Panc1 (cell line): ENCODE measurements around the gene FAM83D. TPM values are rescaled to one million over a fixed set of nuclear protein-coding genes. Genes with fewer than 3 reads are reported as not detected.

Experiments
- ATAC-seq: fragments of 200-7000 bp; cut with Tn5 transposase; 2 replicates; pipeline ENCODE4 v1.9.1; 2020; ENCODE audit warnings: mild to moderate bottlenecking, moderate library complexity
- BruUV-seq: library from RNA; stranded (reverse); fragments of 400-500 nt; replicated peaks from 2 replicates; lab custom pipeline; 2021; lab: Mats Ljungman, UMichigan
- CTCF ChIA-PET: fragments of 300-600 bp; sonication (Branson Sonifier 250); formaldehyde crosslinking; loops from one replicate; lab custom pipeline; 2022; ENCODE audit warnings: antibody characterized with exemption; lab: Charles Lee
- POLR2A ChIA-PET: fragments of 300-600 bp; sonication (Branson Sonifier 250); formaldehyde crosslinking; loops from one replicate; lab custom pipeline; 2022; ENCODE audit warnings: antibody characterized with exemption; lab: Charles Lee
- DNase-seq: peaks from one replicate; pipeline ENCODE4 v3.0.0-alpha.2; 2010; ENCODE audit warnings: low read depth, low spot score
- H3K27ac ChIP-seq: 2 replicates; pipeline ENCODE4 v1.5.1; 2011; ENCODE audit warnings: mild to moderate bottlenecking, low read length, inconsistent platforms
- H3K27me3 ChIP-seq: fragments of 200-500 bp; sonication (Bioruptor generic); 2 replicates; pipeline ENCODE4 v1.6.0; 2014; ENCODE audit warnings: low read length, inconsistent platforms; ENCODE audit not compliant: control insufficient read depth, insufficient read depth
- H3K36me3 ChIP-seq: fragments of 200-500 bp; sonication (Bioruptor generic); 2 replicates; pipeline ENCODE4 v1.5.1; 2014; ENCODE audit warnings: inconsistent platforms, mild to moderate bottlenecking, low read length, moderate library complexity; ENCODE audit not compliant: control insufficient read depth, insufficient read depth
- H3K4me1 ChIP-seq: 2 replicates; pipeline ENCODE4 v1.5.1; 2011; ENCODE audit warnings: inconsistent platforms, mild to moderate bottlenecking, low read length, moderate library complexity; ENCODE audit not compliant: control insufficient read depth, insufficient read depth
- H3K4me3 ChIP-seq, 2 experiments: 2 replicates each; pipeline ENCODE4 v1.5.1; 2011 to 2012; ENCODE audit warnings: low read depth in 2 of 2, low read length in 2 of 2, mild to moderate bottlenecking in 2 of 2, inconsistent platforms in 1 of 2, moderate library complexity in 1 of 2
- H3K9me3 ChIP-seq: fragments of 200-500 bp; sonication (Bioruptor generic); 2 replicates; pipeline ENCODE4 v1.5.1; 2014; ENCODE audit warnings: low read depth, mild to moderate bottlenecking, inconsistent platforms, low read length, moderate library complexity; ENCODE audit not compliant: control insufficient read depth, insufficient read depth
- CTCF ChIP-seq: fragments of 450-650 bp; IDR thresholded peaks from 2 replicates; pipeline ENCODE4 v1.5.1; 2017; ENCODE audit warnings: mild to moderate bottlenecking
- POLR2AphosphoS5 ChIP-seq: IDR thresholded peaks from 2 replicates; pipeline ENCODE4 v1.6.1; 2012; ENCODE audit warnings: mild to moderate bottlenecking, low read depth, low read length, moderate library complexity
- REST ChIP-seq, 2 experiments: IDR thresholded peaks; 2 replicates each; pipeline ENCODE4 v1.6.1; 2011 to 2012; ENCODE audit warnings: low read depth in 2 of 2, control low read depth in 1 of 2, low read length in 1 of 2, mild to moderate bottlenecking in 1 of 2, moderate library complexity in 1 of 2; ENCODE audit not compliant: insufficient read depth in 1 of 2
- SIN3A ChIP-seq: IDR thresholded peaks from 2 replicates; pipeline ENCODE4 v1.6.1; 2012; ENCODE audit warnings: low read depth, mild to moderate bottlenecking, low read length, moderate library complexity, borderline replicate concordance; ENCODE audit not compliant: insufficient read depth
- TCF7L2 ChIP-seq: IDR thresholded peaks from 2 replicates; pipeline ENCODE4 v1.6.1; 2011; ENCODE audit warnings: mild to moderate bottlenecking, low read depth, low read length, inconsistent platforms
- in situ Hi-C: cut with HindIII; loops from 2 replicates; pipeline ENCODE4 v1.10.0; 2016; ENCODE audit warnings: low sequenced_read_pairs, low pct_unique_long_range_greater_than_20kb
- intact Hi-C: fragments of 100-400 bp; cut with micrococcal nuclease; formaldehyde crosslinking; loops from one replicate; pipeline ENCODE4 v1.10.0; 2022; ENCODE audit not compliant: unreplicated experiment
- total RNA-seq: library from RNA; stranded (reverse); gene quantifications from one replicate; pipeline ENCODE4 v1.2.1, GENCODE V29; 2021; ENCODE audit not compliant: unreplicated experiment

FAM83D gene
- total RNA-seq, 1 experiment from 2014 or later: 30.9 TPM

GRCh38 chr20:38919683-38920082, 6.5 kb upstream of the FAM83D start:
- in situ Hi-C loops: no loop called here
- no peaks in the 10 kb centered on the region for H3K9me3 ChIP-seq
- no peaks in the 10 kb centered on the region for H3K36me3 ChIP-seq
- no peak overlapping the region for H3K27ac ChIP-seq
- no peak for ATAC-seq
- H3K27me3 ChIP-seq: 0 out of 2 replicates have a peak, but pooled peaks cover 2% of the 10 kb centered on the region
- no peak for TF ChIP-seq CTCF
- TF ChIP-seq REST (IDR thresholded peaks at IDR 0.05; ENCODE audit: insufficient read depth in 1 of 2, low read depth in 2 of 2, low read length in 1 of 2): no peak
- no peak for TF ChIP-seq TCF7L2
- TF ChIP-seq POLR2AphosphoS5: no peak
- BruUV-seq: no TSS peak
- no peak overlapping the region for H3K4me3 ChIP-seq
- intact Hi-C loops: no loop called here
- POLR2A ChIA-PET: interaction anchor here (0.5 kb wide), 1 partner anchor 8 kb away, joined by 3 read pairs; no protein-coding TSS in a partner anchor
- DNase-seq: no peak
- CTCF ChIA-PET: interaction anchor here (0.6 kb wide), 1 partner anchor 14 kb away, joined by 14 read pairs; no protein-coding TSS in a partner anchor
- H3K4me1 ChIP-seq: no peaks in the 10 kb centered on the region

GRCh38 chr20:38920411-38920810, 5.8 kb upstream of the FAM83D start:
- H3K4me3 ChIP-seq: no peak overlapping the region
- intact Hi-C loops: no loop called here
- no peak overlapping the region for H3K27ac ChIP-seq
- TF ChIP-seq CTCF (no peak), TCF7L2 (no peak), POLR2AphosphoS5 (no peak), REST (IDR thresholded peaks at IDR 0.05; ENCODE audit: insufficient read depth in 1 of 2, low read depth in 2 of 2, low read length in 1 of 2) (no peak), SIN3A (no peak)
- BruUV-seq: no TSS peak
- in situ Hi-C loops: no loop called here
- no peaks in the 10 kb centered on the region for H3K9me3 ChIP-seq
- POLR2A ChIA-PET: no interaction called here
- CTCF ChIA-PET: no interaction called here
- ATAC-seq: no peak
- no peaks in the 10 kb centered on the region for H3K4me1 ChIP-seq
- no peaks in the 10 kb centered on the region for H3K36me3 ChIP-seq
- DNase-seq: no peak
- H3K27me3 ChIP-seq: 0 out of 2 replicates have a peak, but pooled peaks cover 2% of the 10 kb centered on the region
